Raji (cell line): ENCODE results near the gene LIPC.

Source experiments
- POLR2A ChIP-seq: IDR thresholded peaks from 2 replicates; pipeline ENCODE4 v1.6.1; 2011; ENCODE audit warnings: low read depth, low read length, control low read depth; ENCODE audit not compliant: insufficient read depth

Gene LIPC

GRCh38 chr15:58574631-58575030 is 142.8 kb downstream of the LIPC start:
- TF ChIP-seq POLR2A: no peak

GRCh38 chr15:58575045-58575786 is 143.4 kb downstream of the LIPC start:
- TF ChIP-seq POLR2A: no peak

GRCh38 chr15:58576657-58577056 is 144.9 kb downstream of the LIPC start:
- TF ChIP-seq POLR2A: no peak

GRCh38 chr15:58582160-58582559 is 150.4 kb downstream of the LIPC start:
- TF ChIP-seq POLR2A: no peak

GRCh38 chr15:58583171-58583908 is 151.5 kb downstream of the LIPC start:
- TF ChIP-seq POLR2A: no peak

- TF ChIP-seq POLR2A: no peak
These were observed 153.1 kb downstream of the LIPC start for GRCh38 chr15:58584789-58585461.

- TF ChIP-seq POLR2A: no peak
These were observed 154.1 kb downstream of the LIPC start for GRCh38 chr15:58585693-58586443.

GRCh38 chr15:58587486-58587885 is 155.7 kb downstream of the LIPC start:
- no peak for TF ChIP-seq POLR2A

- TF ChIP-seq POLR2A: no peak
These were observed 156.3 kb downstream of the LIPC start for GRCh38 chr15:58588096-58588495.

GRCh38 chr15:58589047-58589446 is 157.3 kb downstream of the LIPC start:
- no peak for TF ChIP-seq POLR2A

- TF ChIP-seq POLR2A: no peak
These were observed 158.4 kb downstream of the LIPC start for GRCh38 chr15:58590236-58590635.

- no peak for TF ChIP-seq POLR2A
These were observed 159.1 kb downstream of the LIPC start for GRCh38 chr15:58590926-58591325.

GRCh38 chr15:58593870-58594269 is 162.1 kb downstream of the LIPC start:
- no peak for TF ChIP-seq POLR2A

- TF ChIP-seq POLR2A: no peak
These were observed 163.1 kb downstream of the LIPC start for GRCh38 chr15:58594898-58595297.

- TF ChIP-seq POLR2A: no peak
These were observed 163.9 kb downstream of the LIPC start for GRCh38 chr15:58595516-58596263.
